Thoracic aorta (tissue), 2 donors: Measurements from ENCODE around the gene SYTL1. TPM values are rescaled to one million over a fixed set of nuclear protein-coding genes. Genes with fewer than 3 reads are reported as not detected.

Experiments used
- ATAC-seq: fragments of 150-250 bp; one replicate; pipeline ENCODE4 v1.8.0; 2017; ENCODE audit warnings: low read depth; ENCODE audit not compliant: insufficient number of reproducible peaks, low FRiP score
- DNase-seq: peaks from one replicate; pipeline ENCODE4 v3.0.0-alpha.2; 2020; ENCODE audit warnings: low spot score
- H3K27ac ChIP-seq, 2 donors: fragments of 200-600 bp; sonication (generic); 1 replicate in 1 of 2; 2 replicates in 1 of 2; pipeline ENCODE4 v1.5.1; 2016; ENCODE audit warnings: mild to moderate bottlenecking in 2 of 2, moderate library complexity in 2 of 2
- H3K27me3 ChIP-seq: fragments of 200-600 bp; sonication (generic); replicated peaks from 2 replicates; pipeline ENCODE4 v1.6.0; 2016; ENCODE audit warnings: mild to moderate bottlenecking; ENCODE audit not compliant: insufficient read depth
- H3K36me3 ChIP-seq: fragments of 200-600 bp; sonication (generic); one replicate; pipeline ENCODE4 v1.5.1; 2016
- H3K4me1 ChIP-seq, 2 donors: fragments of 200-600 bp; sonication (generic); 1 replicate in 1 of 2; 2 replicates in 1 of 2; pipeline versions ENCODE4 v1.5.1 to v1.6.0; 2016; ENCODE audit warnings: low read depth in 2 of 2, mild to moderate bottlenecking in 1 of 2; ENCODE audit not compliant: control insufficient read depth in 1 of 2
- H3K4me3 ChIP-seq: fragments of 200-600 bp; sonication (generic); 2 replicates; pipeline ENCODE4 v1.5.1; 2016; ENCODE audit warnings: mild to moderate bottlenecking
- H3K9me3 ChIP-seq: fragments of 200-600 bp; sonication (generic); 2 replicates; pipeline ENCODE4 v1.5.1; 2016
- CTCF ChIP-seq: fragments of 200-600 bp; sonication (generic); IDR thresholded peaks from one replicate; pipeline ENCODE4 v1.5.1; 2019; ENCODE audit warnings: antibody characterized with exemption
- total RNA-seq, 2 donors: library from RNA; depleted of rRNA; stranded (reverse); fragments of >200 nt; gene quantifications; one replicate each; pipeline versions ENCODE4 v1.1.0 to v1.2.3, GENCODE V29; 2016

The SYTL1 gene
- total RNA-seq, 2 donors from 2014 or later, result 4.1 to 5.5 TPM

GRCh38 chr1:27335506-27336422 is 6.1 kb upstream of the SYTL1 start:
- peaks cover 58% of the 10 kb centered on the region for H3K36me3 ChIP-seq
- no peak overlapping the region for H3K4me3 ChIP-seq
- H3K9me3 ChIP-seq, result no peaks in the 10 kb centered on the region
- ATAC-seq (no peak), DNase-seq (no peak)
- H3K4me1 ChIP-seq, result no peaks in the 10 kb centered on the region
- no peaks in the 10 kb centered on the region for H3K27me3 ChIP-seq
- no peak overlapping the region for H3K27ac ChIP-seq
- no peak for TF ChIP-seq CTCF

- Histone ChIP-seq H3K9me3 (no peaks in the 10 kb centered on the region), H3K4me3 (no peak overlapping the region), H3K36me3 (peaks cover 55% of the 10 kb centered on the region), H3K27ac (no peak overlapping the region), H3K27me3 (no peaks in the 10 kb centered on the region), H3K4me1 (no peaks in the 10 kb centered on the region)
- no peak for TF ChIP-seq CTCF
- DNase-seq (no peak), ATAC-seq (no peak)
Observed at GRCh38 chr1:27336756-27337155, 5.1 kb upstream of the SYTL1 start.

GRCh38 chr1:27338751-27339150 is 3.1 kb upstream of the SYTL1 start:
- H3K9me3 ChIP-seq, result no peaks in the 10 kb centered on the region
- ATAC-seq, result no peak
- no peak for DNase-seq
- H3K4me3 ChIP-seq, result no peak overlapping the region
- H3K27me3 ChIP-seq, result no peaks in the 10 kb centered on the region
- no peak overlapping the region for H3K27ac ChIP-seq
- H3K36me3 ChIP-seq, result peaks cover 37% of the 10 kb centered on the region
- no peaks in the 10 kb centered on the region for H3K4me1 ChIP-seq
- no peak for TF ChIP-seq CTCF

- Histone ChIP-seq H3K4me1 (no peaks in the 10 kb centered on the region), H3K36me3 (peaks cover 33% of the 10 kb centered on the region), H3K27me3 (no peaks in the 10 kb centered on the region), H3K27ac (no peak overlapping the region), H3K9me3 (no peaks in the 10 kb centered on the region), H3K4me3 (no peak overlapping the region)
- no peak for TF ChIP-seq CTCF
- ATAC-seq, result no peak
- no peak for DNase-seq
Observed at GRCh38 chr1:27339213-27339612, 2.6 kb upstream of the SYTL1 start.

- no peaks in the 10 kb centered on the region for H3K4me1 ChIP-seq
- H3K4me3 ChIP-seq, result no peak overlapping the region
- no peak overlapping the region for H3K27ac ChIP-seq
- H3K27me3 ChIP-seq, result no peaks in the 10 kb centered on the region
- H3K9me3 ChIP-seq, result no peaks in the 10 kb centered on the region
- ATAC-seq (no peak), DNase-seq (no peak)
- TF ChIP-seq CTCF, result no peak
- H3K36me3 ChIP-seq, result peaks cover 4% of the 10 kb centered on the region
Observed at GRCh38 chr1:27342391-27342777, 562 bp downstream of the SYTL1 start.
